ENCODE measurements around the gene FOCAD.
"Not testable (repeated sequence)": the region's sequence is repeated elsewhere in the genome, so short reads cannot be mapped to it uniquely, and the experiment has no call there.

Gene FOCAD, protein sequence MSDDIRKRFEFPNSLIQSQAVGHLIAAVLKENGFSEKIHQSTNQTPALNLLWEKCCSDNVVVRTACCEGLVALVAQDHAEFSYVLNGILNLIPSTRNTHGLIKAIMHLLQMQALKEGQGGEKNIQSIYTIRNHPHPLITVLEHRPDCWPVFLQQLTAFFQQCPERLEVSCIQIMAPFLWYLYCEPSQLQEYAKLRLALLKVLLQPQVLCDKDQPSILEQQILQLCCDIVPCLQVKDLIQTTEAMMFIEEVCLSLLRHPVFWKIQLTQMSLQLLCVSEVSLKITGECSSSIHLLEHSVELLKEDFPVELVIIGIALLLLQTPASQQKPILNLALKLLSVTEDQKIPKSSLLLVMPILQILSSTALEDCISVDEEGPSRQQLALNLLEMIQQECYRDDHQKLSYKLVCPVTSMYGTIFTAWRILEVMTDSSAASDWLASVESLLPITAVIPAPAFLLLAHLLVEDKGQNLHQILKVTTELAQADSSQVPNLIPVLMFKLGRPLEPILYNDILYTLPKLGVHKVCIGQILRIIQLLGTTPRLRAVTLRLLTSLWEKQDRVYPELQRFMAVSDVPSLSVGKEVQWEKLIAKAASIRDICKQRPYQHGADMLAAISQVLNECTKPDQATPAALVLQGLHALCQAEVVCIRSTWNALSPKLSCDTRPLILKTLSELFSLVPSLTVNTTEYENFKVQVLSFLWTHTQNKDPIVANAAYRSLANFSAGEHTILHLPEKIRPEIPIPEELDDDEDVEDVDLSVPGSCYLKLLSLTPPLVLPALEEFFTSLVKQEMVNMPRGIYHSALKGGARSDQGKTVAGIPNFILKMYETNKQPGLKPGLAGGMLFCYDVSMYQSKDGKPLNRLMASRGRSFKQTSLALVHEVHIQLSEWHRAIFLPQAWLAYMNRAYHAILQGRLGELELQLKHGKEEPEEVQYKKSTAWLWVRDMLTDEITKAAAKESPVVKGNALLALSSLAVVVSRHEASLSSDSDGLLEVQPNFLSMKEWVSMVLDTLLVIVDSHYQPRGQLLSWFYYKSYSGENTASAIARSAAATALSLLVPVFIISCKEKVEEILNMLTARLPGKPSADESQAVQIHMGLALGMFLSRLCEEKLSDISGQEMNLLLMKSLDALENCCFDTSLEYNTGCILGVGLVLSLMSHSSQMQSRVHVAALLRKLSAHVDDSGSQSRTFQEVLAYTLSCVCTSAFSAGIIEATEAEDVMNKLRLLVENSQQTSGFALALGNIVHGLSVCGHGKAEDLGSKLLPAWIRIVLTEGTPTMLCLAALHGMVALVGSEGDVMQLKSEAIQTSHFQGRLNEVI (N-terminal part only)

DNA sequence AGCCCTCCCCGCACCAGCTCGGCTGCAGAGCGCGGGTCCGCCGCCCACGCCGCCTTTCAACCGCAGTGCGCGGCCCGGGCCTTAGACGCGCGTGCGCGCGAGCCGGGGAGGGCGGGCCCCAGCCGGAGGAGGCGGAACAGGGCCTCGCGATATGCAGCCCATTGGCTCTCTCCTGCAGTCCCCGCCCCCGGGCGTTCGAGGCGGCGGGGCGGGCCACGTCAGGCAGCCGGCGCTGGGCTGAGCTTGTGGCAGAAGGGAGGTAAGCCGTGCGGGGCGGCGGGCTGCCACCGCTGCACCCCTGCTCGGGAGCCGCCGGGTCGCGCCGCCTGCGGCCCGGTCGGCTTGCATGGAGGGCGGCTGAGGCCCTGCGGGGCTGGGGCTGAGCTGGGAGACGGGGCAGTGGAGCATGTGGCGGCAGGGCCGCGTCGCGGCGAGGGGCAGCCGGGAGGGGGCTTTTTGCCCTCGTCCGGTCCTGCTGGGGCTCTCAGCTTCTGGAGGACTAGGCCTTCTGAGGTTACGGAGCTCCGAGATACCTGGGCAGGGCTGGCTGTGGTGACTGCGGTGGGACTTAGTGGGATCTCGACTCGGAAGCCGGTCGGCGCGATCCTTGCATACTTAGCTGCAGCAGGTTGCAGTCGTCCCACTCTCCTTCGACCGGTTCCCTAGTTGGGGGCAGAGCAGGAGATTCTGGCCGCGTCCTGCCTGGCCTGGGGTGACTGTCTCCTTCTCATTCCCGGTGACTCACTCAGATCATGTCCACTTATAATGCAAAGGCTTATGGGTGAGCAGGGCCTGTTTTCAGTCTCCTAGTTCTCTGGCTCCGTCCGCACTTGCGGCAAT lies at the start of gene FOCAD:
FOCAD (plus strand) TSS at position 225 of the 840 bp plus-strand sequence. CDS start 31,095 bp downstream, outside the sequence.
- DNase-seq (ENCODE audit: low read depth), result peak; percentile 91

GRCh38 chr9:20634895-20635294 lies 49.2 kb upstream of the FOCAD start:
- no peak for DNase-seq (ENCODE audit: low read depth)

DNA sequence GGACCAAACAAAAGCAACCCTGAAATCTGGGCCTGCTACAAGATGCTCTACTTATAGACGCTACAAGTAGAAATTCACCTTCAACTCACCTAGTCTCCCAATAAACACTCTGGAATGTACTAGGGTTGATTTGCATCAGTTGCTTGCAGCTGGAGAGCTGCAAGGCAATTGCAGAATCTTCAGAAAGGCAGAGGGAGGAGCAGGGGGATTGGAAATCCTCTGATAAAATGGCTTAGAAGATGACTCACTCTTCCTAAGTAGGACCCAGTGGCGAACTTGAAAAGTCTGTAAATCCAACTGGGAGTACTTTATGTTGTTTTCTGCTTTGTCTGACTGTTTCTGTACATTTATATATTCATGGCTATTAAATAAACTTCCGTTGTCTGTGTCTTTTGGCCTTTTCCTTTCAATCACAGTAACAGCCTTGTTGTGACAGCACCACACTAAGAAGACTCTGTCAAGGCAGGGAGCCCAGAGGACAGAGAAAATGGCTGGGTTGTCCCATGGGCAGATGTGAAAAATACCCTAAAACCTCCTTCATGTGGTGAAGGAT lies 47.1 kb upstream of the FOCAD start:
- DNase-seq (ENCODE audit: low read depth), result no peak

DNA sequence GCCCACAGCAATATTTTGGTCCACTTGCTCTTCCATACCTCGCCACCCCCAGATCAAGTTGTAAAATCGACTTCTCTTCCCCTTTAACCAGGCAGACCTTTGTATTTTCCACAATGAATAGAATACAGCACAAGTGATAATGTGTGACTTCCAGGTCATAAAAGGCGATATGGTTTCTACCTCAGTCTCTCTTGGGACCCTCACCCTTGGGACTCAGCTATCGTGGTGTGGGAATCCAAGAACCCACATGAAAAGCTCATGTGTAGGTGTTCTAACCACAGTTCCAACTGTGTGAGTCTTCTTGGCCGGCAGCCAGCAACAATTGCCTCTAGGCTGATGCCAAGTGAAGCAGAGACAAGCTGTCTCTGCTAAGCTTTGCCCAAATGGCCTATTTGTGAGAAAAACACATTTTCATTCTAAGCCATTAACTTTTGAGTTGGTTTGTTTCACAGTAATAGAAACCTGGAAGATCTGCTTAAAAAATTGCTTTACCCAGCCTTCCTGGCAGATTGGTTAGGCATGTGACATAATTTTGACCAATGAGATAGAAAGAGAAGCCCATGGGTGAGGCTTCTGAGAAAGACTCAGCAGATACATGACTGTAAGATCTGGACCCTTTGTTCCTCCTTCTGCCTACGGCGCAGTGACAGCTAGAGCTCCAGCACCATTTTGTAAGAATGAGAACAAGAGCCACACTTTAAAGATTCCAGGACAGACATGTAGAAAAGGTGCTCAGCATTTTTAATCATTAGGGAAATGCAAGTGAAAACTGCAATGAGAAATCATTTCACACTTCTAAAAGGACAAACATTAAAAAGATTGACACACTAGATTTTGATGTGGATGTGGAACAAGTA lies 43.5 kb upstream of the FOCAD start:
- DNase-seq (ENCODE audit: low read depth), result peak; percentile 62

- no peak for DNase-seq (ENCODE audit: low read depth)
These were observed 42.0 kb upstream of the FOCAD start for GRCh38 chr9:20642045-20642444.

- no peak for DNase-seq (ENCODE audit: low read depth)
These were observed 40.4 kb upstream of the FOCAD start for GRCh38 chr9:20643660-20644059.

GRCh38 chr9:20646656-20647055 lies 37.4 kb upstream of the FOCAD start:
- DNase-seq (ENCODE audit: low read depth), result no peak

DNA sequence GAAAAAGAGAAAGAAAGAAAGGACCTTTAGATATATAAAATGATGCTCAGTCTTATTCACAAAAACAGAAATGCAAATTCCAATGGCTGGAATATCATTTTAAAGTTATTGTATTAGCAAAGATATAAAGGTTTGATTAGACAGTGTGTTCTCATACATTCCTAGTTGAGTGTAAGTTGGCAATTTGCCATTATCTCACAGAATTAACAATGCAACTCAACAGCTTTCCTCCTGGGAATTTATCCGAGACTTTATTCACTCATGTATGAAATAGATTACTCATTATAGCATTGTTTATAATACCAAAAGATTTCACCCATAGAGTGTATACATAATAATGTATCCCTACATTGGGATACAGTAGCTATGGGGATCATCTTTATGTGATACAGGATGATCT lies 34.7 kb upstream of the FOCAD start:
- DNase-seq (ENCODE audit: low read depth), result no peak

DNA sequence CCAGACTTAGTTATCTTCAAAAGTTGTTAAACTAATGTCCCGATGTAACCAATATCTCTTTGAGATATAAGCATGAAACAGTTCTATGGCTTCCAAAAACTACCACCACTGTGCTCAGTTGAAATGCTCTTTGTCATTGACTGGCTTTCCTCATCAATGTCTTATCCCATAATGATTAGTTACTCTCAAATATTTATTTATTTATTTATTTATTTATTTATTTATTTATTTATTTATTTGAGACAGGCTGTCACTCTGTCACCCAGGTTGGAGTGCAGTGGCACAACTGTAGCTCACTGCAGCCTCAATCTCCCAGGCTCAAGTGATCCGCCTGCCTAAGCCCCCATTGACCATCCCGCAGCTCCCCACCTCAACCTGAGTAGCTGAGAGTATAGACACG lies 33.7 kb upstream of the FOCAD start:
- DNase-seq (ENCODE audit: low read depth), result no peak

DNA sequence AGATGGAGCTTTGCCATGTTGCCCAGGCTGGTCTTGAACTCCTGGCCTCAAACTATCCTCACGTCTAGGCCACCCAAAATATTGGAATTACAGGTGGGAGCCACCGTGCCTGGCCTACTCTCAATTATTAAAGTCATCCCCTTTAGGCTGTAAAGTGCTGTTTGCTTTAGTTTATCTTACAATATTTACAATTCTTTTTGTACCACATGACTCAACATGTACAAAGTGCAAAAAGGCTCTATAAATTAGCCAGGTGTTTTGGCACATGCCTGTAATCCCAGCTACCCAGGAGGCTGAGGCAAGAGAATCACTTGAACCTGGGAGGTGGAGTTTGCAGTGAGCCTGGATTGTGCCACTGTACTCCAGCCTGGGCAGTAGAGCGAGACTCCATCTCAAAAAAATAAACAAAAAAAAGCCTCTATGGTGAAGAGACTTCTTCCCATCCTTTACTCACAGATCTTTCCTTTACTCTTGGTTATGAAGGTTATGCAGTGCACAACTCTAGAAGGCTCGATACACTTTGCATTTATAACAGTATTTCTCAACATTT lies 33.2 kb upstream of the FOCAD start:
- no peak for DNase-seq (ENCODE audit: low read depth)

DNA sequence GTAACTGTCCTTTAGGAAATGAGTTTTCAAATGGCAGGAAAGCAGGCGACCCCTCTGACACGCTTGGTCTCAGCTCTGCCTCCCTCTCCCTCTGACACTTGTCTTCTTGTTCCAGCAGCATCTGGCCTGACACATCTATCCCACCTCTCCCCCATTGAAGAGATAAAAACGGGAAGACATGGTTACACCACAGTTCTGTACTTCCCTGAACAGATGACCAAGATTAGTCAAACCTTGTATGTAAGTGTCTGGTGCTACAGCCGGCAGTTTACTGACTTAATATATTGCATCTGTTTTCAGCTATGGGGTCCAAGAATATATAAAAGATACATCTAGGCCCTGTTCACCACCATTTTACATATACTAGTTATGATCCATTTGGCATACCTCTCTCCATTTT lies 32.1 kb upstream of the FOCAD start:
- no peak for DNase-seq (ENCODE audit: low read depth)

GRCh38 chr9:20658246-20658667 lies 25.8 kb upstream of the FOCAD start:
- DNase-seq (ENCODE audit: low read depth), result not testable (repeated sequence)

DNA sequence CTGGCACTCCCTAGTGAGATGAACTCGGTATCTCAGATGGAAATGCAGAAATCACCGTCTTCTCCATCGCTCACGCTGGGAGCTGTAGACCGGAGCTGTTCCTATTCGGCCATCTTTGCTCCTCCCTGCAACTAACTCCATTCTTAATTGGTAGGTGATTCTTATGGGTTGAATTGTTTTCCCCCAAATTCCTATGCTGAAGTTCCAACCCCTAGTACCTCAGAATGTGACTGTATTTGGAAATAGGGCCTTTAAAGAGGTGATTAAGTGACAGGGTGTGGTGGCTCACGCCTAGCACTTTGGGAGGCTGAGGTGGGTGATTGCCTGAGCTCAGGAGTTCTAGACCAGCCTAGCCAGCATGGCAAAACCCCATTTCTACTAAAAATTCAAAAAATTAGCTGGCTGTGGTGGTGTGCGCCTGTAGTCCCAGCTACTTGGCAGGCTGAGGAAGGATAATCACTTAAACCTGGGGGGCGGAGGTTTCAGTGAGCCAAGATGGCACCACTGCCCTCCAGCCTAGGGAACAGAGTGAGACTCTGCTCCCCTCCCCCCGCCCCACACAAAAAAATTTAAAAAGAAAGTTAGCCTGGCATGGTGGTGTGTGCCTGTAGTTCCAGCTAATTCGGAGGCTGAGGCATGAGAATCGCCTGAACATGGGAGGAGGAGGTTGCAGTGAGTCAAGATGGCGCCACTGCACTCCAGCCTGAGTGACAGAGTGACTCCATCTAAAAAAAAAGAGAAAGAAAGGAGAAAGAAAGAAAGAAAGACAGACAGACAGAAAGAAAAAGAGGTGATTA lies 25.2 kb upstream of the FOCAD start:
- no peak for DNase-seq (ENCODE audit: low read depth)

- DNase-seq (ENCODE audit: low read depth), result no peak
These were observed 24.5 kb upstream of the FOCAD start for GRCh38 chr9:20659474-20659967.

- no peak for DNase-seq (ENCODE audit: low read depth)
These were observed 21.9 kb upstream of the FOCAD start for GRCh38 chr9:20662156-20662555.

DNA sequence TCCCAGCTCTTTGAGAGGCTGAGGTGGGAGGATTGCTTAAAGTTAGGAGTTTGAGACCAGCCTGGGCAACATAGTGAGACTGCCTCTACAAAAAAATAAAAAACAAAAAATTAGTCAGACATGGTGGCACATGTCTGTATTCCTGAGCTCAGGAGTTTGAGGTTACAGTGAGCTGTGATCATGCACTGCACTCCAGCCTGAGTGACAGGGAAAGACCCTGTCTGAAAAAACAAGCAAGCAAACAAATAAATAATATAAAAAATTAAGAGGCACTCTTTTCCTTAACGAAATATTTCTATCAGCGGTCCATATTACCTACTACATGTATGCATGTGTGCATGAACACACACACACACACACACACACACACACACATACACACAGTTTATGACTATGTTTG lies 20.9 kb upstream of the FOCAD start:
- DNase-seq (ENCODE audit: low read depth), result no peak

DNA sequence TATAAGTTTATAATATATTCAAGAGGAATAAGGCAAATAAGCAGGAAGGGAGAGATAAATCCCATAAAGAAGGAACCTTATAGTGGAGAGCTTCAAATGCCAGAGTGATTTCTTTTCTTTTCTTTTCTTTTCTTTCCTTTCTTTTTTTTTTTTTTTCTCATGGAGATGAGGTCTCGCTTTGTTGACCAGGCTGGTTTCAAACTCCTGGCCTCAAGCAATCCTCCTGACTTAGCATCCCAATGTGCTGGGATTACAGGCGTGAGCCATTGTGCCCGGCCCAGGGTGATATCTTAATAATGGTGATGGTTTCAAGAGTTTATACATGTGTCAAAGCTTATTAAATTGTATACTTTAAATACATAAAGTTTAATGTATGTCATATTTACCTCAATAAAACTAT lies 19.6 kb upstream of the FOCAD start:
- DNase-seq (ENCODE audit: low read depth), result no peak

DNA sequence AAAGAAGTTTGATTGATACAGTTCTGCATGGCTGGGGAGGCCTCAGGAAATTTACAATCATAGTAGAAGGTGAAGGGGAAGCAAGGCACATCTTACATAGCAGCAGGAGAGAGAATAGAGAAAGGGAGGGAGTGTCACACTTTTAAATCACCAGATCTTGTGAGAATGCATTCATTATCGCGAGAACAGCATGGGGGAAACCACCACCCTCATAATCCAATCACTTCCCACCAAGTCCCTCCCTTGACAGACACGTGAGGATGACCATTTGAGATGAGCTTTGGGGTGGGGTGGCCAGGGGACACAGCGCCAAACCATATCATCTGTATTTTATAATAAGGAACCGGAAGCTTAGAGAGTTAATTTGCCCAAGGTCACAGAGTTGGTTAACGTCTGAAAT lies 13.7 kb upstream of the FOCAD start:
- DNase-seq (ENCODE audit: low read depth), result no peak

GRCh38 chr9:20671635-20672034 lies 12.4 kb upstream of the FOCAD start:
- DNase-seq (ENCODE audit: low read depth), result no peak
